Mucosa of rectum (tissue), 2 donors: ENCODE results near the gene IQCK.
"Not testable (repeated sequence)": the region's sequence is repeated elsewhere in the genome, so short reads cannot be mapped to it uniquely, and the experiment has no call there.

ENCODE experiments used
- H3K27ac ChIP-seq, 2 donors: one replicate each; pipeline ENCODE4 v1.7.0; 2013; ENCODE audit warnings: inconsistent platforms in 2 of 2, low read depth in 2 of 2, low read length in 2 of 2
- H3K27me3 ChIP-seq, 2 donors: one replicate each; pipeline ENCODE4 v1.7.0; 2013; ENCODE audit warnings: low read length in 2 of 2; ENCODE audit not compliant: control insufficient read depth in 2 of 2, insufficient read depth in 2 of 2
- H3K36me3 ChIP-seq, 2 donors: one replicate each; pipeline ENCODE4 v1.7.0; 2013; ENCODE audit warnings: low read length in 2 of 2; ENCODE audit not compliant: control insufficient read depth in 2 of 2, insufficient read depth in 2 of 2
- H3K4me1 ChIP-seq, 2 donors: one replicate each; pipeline ENCODE4 v1.7.0; 2013; ENCODE audit warnings: low read length in 2 of 2, mild to moderate bottlenecking in 1 of 2; ENCODE audit not compliant: control insufficient read depth in 2 of 2, insufficient read depth in 2 of 2
- H3K4me3 ChIP-seq, 2 donors: one replicate each; pipeline ENCODE4 v1.7.0; 2013; ENCODE audit warnings: low read length in 2 of 2
- H3K9ac ChIP-seq, 2 donors: one replicate each; pipeline ENCODE4 v1.7.0; 2013; ENCODE audit warnings: low read length in 2 of 2, low read depth in 1 of 2, mild to moderate bottlenecking in 1 of 2
- H3K9me3 ChIP-seq, 2 donors: one replicate each; pipeline ENCODE4 v1.7.0; 2013; ENCODE audit warnings: low read length in 2 of 2; ENCODE audit not compliant: control insufficient read depth in 2 of 2
- donor health status: healthy.
- donor health status: Normal muscosa, but diverticular disease.

The IQCK gene

DNA sequence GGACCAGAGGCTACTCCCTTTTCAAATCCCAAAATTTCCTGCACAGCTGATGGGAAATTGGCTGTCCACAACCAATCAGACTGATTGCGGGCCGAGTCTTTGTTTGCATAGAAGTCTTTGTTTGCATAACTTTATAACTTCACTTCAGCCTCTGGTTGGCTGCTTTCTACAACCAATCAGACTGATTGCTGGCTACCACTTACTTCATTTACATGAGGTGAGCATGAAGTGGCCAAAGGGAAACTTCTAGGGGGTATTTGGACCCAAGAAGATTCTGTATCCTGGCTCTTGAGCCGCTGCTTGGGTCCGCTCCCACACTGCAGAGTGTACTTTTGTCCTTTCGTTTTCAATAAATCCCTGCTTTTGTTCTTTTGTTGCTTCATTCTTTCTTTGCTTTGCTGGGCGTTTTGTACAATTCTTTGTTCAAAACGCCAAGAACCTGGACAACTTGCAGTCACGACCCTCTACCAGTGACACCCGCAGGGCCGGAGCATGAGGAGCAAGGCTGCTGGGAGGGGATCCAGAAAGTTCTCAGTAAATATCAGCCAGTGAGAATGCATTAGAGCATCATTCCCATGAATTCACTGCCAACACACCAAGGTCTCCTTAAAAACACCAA, 67.5 kb downstream of the IQCK start:
- Histone ChIP-seq H3K36me3 (no peaks in the 10 kb centered on the region), H3K9ac (no peak overlapping the region), H3K27me3 (no peaks in the 10 kb centered on the region), H3K27ac (no peak overlapping the region), H3K9me3 (no peaks in the 10 kb centered on the region), H3K4me1 (peaks cover 0 to 2% of the 10 kb centered on the region in 2 donors), H3K4me3 (peak overlapping the region in 1 of 2 donors; percentile 4)

GRCh38 chr16:19801369-19801768, 83.3 kb downstream of the IQCK start:
- not testable (repeated sequence) for H3K36me3 ChIP-seq, H3K4me3 ChIP-seq, H3K27ac ChIP-seq, H3K27me3 ChIP-seq, H3K9me3 ChIP-seq, H3K4me1 ChIP-seq, H3K9ac ChIP-seq

GRCh38 chr16:19801824-19802223, 83.8 kb downstream of the IQCK start:
- not testable (repeated sequence) for H3K4me3 ChIP-seq, H3K9ac ChIP-seq, H3K4me1 ChIP-seq, H3K36me3 ChIP-seq, H3K27me3 ChIP-seq, H3K27ac ChIP-seq, H3K9me3 ChIP-seq

- no peaks in the 10 kb centered on the region for H3K27me3 ChIP-seq
- no peaks in the 10 kb centered on the region for H3K36me3 ChIP-seq
- H3K9me3 ChIP-seq = no peaks in the 10 kb centered on the region
- no peak overlapping the region for H3K9ac ChIP-seq
- no peak overlapping the region for H3K4me3 ChIP-seq
- no peak overlapping the region for H3K27ac ChIP-seq
- peaks cover 0 to 3% of the 10 kb centered on the region in 2 donors for H3K4me1 ChIP-seq
Observed at GRCh38 chr16:19802612-19803011, 84.5 kb downstream of the IQCK start.

- Histone ChIP-seq H3K36me3 (no peaks in the 10 kb centered on the region), H3K27ac (peak overlapping the region in 1 of 2 donors; percentile 16), H3K27me3 (no peaks in the 10 kb centered on the region), H3K9me3 (no peaks in the 10 kb centered on the region), H3K4me3 (no peak overlapping the region), H3K9ac (no peak overlapping the region), H3K4me1 (peaks cover 0 to 3% of the 10 kb centered on the region in 2 donors)
Observed at GRCh38 chr16:19804538-19805323, 86.7 kb downstream of the IQCK start.

DNA sequence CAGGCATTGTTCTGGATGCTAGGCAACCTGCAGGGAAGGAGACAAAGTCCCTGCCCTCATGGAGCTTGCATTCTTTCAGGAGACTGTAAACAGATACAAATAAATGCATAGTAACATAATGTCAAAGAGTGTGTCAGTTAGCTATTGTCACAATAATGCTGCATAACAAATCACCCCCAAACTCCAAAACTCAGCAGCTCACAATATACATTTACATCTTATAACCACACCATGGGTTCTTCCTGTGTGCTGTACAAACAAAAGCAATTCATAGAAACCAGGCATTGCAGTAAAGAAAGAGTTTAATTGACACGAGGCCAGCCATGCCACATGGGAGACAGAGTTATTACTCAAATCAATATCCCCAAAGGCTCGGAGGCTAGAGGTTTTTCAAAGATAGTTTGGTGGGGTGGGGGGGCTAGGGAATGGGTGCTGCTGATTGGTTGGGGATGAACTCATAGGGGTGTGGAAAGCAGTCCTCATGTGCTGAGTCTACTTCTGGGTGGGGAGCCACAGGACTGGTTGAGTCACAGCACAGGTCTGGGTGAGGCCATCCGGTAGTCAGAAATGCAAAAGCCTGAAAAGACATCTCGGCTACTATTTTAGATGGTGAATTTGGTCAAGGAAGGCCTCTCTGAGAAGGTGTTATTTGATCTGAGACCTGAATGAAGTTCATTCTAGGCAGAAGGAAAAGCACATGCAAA, 87.5 kb downstream of the IQCK start:
- Histone ChIP-seq H3K27ac (no peak overlapping the region), H3K9ac (no peak overlapping the region), H3K27me3 (no peaks in the 10 kb centered on the region), H3K36me3 (no peaks in the 10 kb centered on the region), H3K9me3 (no peaks in the 10 kb centered on the region), H3K4me3 (no peak overlapping the region), H3K4me1 (peaks cover 0 to 3% of the 10 kb centered on the region in 2 donors)

DNA sequence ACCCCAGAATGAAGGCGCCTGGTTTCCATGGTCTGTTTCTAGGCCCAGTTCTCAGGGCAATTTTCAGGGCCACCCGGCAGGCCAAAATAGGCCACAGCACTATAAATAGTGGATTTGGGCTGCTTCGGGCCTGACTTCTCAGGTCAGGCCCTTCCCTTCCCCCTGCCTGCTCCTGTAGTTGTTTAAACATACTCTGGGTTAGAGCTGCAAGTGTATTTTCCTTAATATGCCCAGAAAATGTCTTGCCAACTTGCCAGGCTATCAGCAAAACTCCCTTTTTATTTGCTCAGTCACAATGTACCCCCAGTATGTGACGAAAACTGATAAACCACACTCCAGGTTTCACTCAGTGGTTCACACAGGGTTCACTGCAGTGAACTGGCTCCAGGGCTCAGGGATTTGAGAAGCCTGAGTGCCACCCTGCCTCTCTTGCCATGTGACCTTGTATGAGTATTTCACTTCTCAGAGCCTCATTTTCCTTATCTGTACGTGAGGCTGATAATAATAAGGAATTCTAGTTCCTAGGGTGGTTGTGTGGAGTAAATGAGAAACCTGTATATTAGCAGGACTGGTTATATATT, 90.1 kb downstream of the IQCK start:
- H3K4me3 ChIP-seq = no peak overlapping the region
- H3K9me3 ChIP-seq = no peaks in the 10 kb centered on the region
- H3K27ac ChIP-seq = no peak overlapping the region
- H3K9ac ChIP-seq = no peak overlapping the region
- no peaks in the 10 kb centered on the region for H3K27me3 ChIP-seq
- H3K36me3 ChIP-seq = no peaks in the 10 kb centered on the region
- H3K4me1 ChIP-seq = peaks cover 0 to 3% of the 10 kb centered on the region in 2 donors

DNA sequence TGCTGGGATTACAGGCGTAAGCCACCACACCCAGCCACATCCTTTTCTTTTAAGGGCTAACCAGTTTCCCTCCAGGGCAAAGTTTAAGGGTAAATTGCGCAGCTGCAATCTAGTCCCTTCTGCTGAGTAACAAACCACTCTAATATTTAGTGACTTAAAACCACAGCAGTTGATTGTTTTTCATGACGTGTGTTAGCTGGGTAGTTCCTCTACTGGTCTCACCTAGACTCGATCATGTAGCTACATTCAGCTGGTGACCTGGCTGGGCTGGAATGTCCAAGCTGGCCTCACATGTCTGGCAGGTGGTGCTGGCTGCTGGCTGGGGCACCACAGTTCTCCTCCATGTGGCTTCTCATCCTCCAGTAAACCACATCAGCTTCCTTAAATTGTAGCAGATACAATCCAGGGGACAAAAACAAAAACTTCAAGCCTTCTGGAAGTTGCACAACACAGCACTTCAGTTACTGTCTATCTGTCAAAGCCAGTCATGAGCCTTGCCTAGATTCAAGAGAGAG, 91.1 kb downstream of the IQCK start:
- H3K27ac ChIP-seq = no peak overlapping the region
- H3K27me3 ChIP-seq = no peaks in the 10 kb centered on the region
- H3K4me3 ChIP-seq = no peak overlapping the region
- H3K4me1 ChIP-seq = peaks cover 0 to 3% of the 10 kb centered on the region in 2 donors
- H3K36me3 ChIP-seq = no peaks in the 10 kb centered on the region
- no peak overlapping the region for H3K9ac ChIP-seq
- H3K9me3 ChIP-seq = no peaks in the 10 kb centered on the region

DNA sequence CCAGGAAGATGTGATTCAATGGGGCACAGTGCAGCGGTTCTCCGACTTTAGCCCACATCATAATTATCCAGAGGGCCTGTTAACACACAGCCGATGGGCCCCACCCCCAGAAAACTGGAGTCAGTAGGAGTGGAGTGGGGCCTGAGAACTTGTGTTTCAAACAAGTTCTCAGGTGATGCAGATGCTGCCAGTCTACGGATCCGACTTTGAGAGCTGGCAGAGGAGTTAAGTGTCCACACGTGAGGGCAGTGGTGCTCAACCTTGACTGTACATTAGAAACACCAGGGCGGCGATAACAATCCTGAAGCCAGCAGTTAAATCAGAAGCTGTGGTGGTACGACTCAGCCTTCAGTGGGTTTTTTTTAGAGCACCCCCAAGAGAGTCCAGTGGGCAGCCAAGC, 91.6 kb downstream of the IQCK start:
- Histone ChIP-seq H3K9ac (no peak overlapping the region), H3K27ac (no peak overlapping the region), H3K27me3 (no peaks in the 10 kb centered on the region), H3K9me3 (no peaks in the 10 kb centered on the region), H3K4me1 (no peaks in the 10 kb centered on the region), H3K4me3 (no peak overlapping the region), H3K36me3 (no peaks in the 10 kb centered on the region)
